HepG2 (cell line): ENCODE measurements around the gene LIME1. TPM values are rescaled to one million over a fixed set of nuclear protein-coding genes. Genes with fewer than 3 reads are reported as not detected.

Experiments
- AGO1 ChIP-seq: fragments of 200-400 bp; formaldehyde crosslinking; IDR thresholded peaks from 2 replicates; pipeline ENCODE4 v1.6.1; 2017; ENCODE audit warnings: mild to moderate bottlenecking, low read depth, low read length, moderate library complexity; ENCODE audit not compliant: poor library complexity, severe bottlenecking
- ATM ChIP-seq: fragments of 450-650 bp; IDR thresholded peaks from 2 replicates; pipeline ENCODE4 v1.7.1; 2017; ENCODE audit warnings: mild to moderate bottlenecking, borderline replicate concordance
- FOXK2 ChIP-seq: fragments of 450-650 bp; IDR thresholded peaks from 2 replicates; pipeline ENCODE4 v1.6.1; 2016
- SKI ChIP-seq: fragments of 450-650 bp; IDR thresholded peaks from one replicate; pipeline ENCODE4 v1.6.1; 2018; ENCODE audit warnings: mild to moderate bottlenecking; ENCODE audit not compliant: partially characterized antibody
- TARDBP ChIP-seq: sonication (generic); formaldehyde crosslinking; IDR thresholded peaks from 2 replicates; pipeline ENCODE4 v1.8.0; 2022; ENCODE audit warnings: mild to moderate bottlenecking, missing genetic modification reagents
- TBX2 ChIP-seq: sonication (generic); formaldehyde crosslinking; IDR thresholded peaks from 2 replicates; pipeline ENCODE4 v1.5.0; 2020; ENCODE audit warnings: missing genetic modification reagents, mild to moderate bottlenecking, borderline replicate concordance
- TFAP4 ChIP-seq: sonication (generic); IDR thresholded peaks from 2 replicates; pipeline ENCODE4 v1.6.1; 2016; ENCODE audit warnings: low read depth, borderline replicate concordance
- ZMAT5 ChIP-seq: sonication (generic); formaldehyde crosslinking; IDR thresholded peaks from 2 replicates; pipeline ENCODE4 v1.5.0; 2020; ENCODE audit warnings: mild to moderate bottlenecking, low read depth, missing genetic modification reagents, borderline replicate concordance
- ZNF350 ChIP-seq: sonication (generic); formaldehyde crosslinking; IDR thresholded peaks from 2 replicates; pipeline ENCODE4 v1.4.0; 2020; ENCODE audit warnings: mild to moderate bottlenecking, low read depth, missing genetic modification reagents, borderline replicate concordance
- ZNF431 ChIP-seq: sonication (generic); formaldehyde crosslinking; IDR thresholded peaks from 2 replicates; pipeline ENCODE4 v1.9.0; 2022; ENCODE audit warnings: missing genetic modification reagents, low read depth, mild to moderate bottlenecking, borderline replicate concordance
- ZNF589 ChIP-seq: sonication (generic); formaldehyde crosslinking; conservative IDR thresholded peaks from 2 replicates; pipeline ENCODE4 v1.8.0; 2022; ENCODE audit warnings: mild to moderate bottlenecking, moderate library complexity, missing genetic modification reagents
- ZNF619 ChIP-seq: sonication (generic); formaldehyde crosslinking; IDR thresholded peaks from 2 replicates; pipeline ENCODE4 v1.4.0; 2020; ENCODE audit warnings: mild to moderate bottlenecking, missing genetic modification reagents
- ZNF780A ChIP-seq: sonication (generic); formaldehyde crosslinking; IDR thresholded peaks from 2 replicates; pipeline ENCODE4 v1.8.0; 2022; ENCODE audit warnings: mild to moderate bottlenecking, missing genetic modification reagents, moderate library complexity
- ZNF841 ChIP-seq: sonication (generic); formaldehyde crosslinking; IDR thresholded peaks from 2 replicates; pipeline ENCODE4 v1.8.1; 2023; ENCODE audit warnings: missing genetic modification reagents, borderline replicate concordance
- ZUFSP ChIP-seq: sonication (generic); formaldehyde crosslinking; IDR thresholded peaks from 2 replicates; pipeline ENCODE4 v1.9.0; 2021; ENCODE audit warnings: missing genetic modification reagents, mild to moderate bottlenecking, borderline replicate concordance
- polyA plus RNA-seq, 8 experiments: library from polyadenylated mRNA; depleted of rRNA in 3 of 8; stranded (reverse) in 7 of 8; unstranded in 1 of 8; fragments of >200 nt; fragmentation: Illumina TruSeq in 4 of 8; extraction: Trizol in 4 of 8; gene quantifications; 2 replicates each; pipeline versions ENCODE4 v1.2.1 to v1.2.3, GENCODE V29; 2011 to 2016; ENCODE audit warnings: low read depth in 4 of 8, missing spikeins in 1 of 8, mixed read lengths in 1 of 8; ENCODE audit not compliant: insufficient read depth in 1 of 8
- total RNA-seq, 5 experiments: library from RNA; depleted of rRNA; stranded (reverse); fragments of >200 nt; fragmentation: Illumina TruSeq; extraction: Trizol; gene quantifications; 2 replicates each; pipeline ENCODE4 v1.2.3, GENCODE V29; 2016; ENCODE audit warnings: low read depth in 1 of 5
- TF ChIP-seq, protein P1 (sequence below): sonication (generic); formaldehyde crosslinking; IDR thresholded peaks from 2 replicates; pipeline ENCODE4 v1.4.0; 2020; ENCODE audit warnings: mild to moderate bottlenecking, missing genetic modification reagents

LIME1 gene
- total and polyA plus RNA-seq, 2 of the 13 experiments (the other 11 are each of a cell fraction or from before 2014, with no cell fraction given) = 13.0 to 61.5 TPM

DNA sequence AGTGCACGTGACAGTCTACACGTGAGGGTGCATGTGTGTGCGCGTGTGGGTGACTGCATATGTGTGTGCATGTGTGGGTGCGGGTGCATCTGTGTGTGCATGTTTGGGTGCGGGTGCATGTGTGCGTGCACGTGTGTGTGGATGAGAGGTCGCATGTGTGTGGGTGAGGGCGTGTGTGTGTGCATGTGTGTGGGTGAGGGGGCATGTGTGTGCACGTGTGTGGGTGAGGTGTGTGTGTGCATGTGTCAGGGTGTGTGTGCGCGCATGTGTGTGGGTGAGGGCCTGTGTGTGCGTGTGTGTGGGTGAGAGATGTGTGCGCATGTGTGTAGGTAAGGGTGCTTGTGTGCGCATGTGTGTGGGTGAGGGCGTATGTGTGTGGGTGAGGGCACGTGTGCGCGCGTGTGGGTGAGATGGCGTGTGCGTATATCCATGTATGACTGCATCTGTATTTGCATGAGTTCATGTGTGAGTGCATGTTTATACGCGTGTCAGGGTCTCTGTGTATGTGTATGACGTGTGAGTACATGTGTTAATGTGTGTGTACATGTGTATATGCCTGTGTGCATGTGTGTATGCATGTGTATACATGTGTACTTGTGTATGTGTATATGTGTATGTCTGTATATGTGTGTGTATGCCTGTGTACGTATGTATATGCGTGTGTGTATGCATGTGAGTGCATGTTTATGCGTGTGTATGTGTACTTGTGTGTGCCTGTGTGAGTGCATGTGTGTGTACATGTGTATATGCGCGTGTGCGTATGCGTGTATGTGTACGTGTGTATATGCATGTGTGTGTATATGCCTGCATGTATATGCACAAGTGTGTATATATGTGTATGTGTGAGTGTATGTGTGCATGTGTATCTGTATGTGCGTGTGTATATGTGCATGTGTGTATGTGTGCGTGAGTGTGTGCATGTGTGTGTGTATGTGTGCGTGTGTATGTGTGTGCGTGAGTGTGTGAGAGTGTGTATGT lies 4.1 kb upstream of the LIME1 start (continued):
- TF ChIP-seq SKI (no peak), ZNF589 (CRISPR knock-in tag) (peak; percentile 77; the same call in 1 of the 2 replicates), ZUFSP (CRISPR knock-in tag) (no peak), TARDBP (CRISPR knock-in tag) (peak; percentile 47), ZNF619 (CRISPR knock-in tag) (no peak), ZNF841 (CRISPR knock-in tag) (0 out of 2 replicates have a peak, but pooled peaks have one; percentile 50), ZNF350 (CRISPR knock-in tag) (no peak), TBX2 (CRISPR knock-in tag) (no peak), TFAP4 (no peak), FOXK2 (peak; percentile 27; the same call in 1 of the 2 replicates), ZNF780A (CRISPR knock-in tag) (peak; percentile 65; the same call in 1 of the 2 replicates), AGO1 (peak; percentile 90), ZNF431 (CRISPR knock-in tag) (0 out of 2 replicates have a peak, but pooled peaks have one; percentile 16), ATM (peak; percentile 65; the same call in 1 of the 2 replicates), ZMAT5 (CRISPR knock-in tag) (no peak)
- TF ChIP-seq, protein P1, sequence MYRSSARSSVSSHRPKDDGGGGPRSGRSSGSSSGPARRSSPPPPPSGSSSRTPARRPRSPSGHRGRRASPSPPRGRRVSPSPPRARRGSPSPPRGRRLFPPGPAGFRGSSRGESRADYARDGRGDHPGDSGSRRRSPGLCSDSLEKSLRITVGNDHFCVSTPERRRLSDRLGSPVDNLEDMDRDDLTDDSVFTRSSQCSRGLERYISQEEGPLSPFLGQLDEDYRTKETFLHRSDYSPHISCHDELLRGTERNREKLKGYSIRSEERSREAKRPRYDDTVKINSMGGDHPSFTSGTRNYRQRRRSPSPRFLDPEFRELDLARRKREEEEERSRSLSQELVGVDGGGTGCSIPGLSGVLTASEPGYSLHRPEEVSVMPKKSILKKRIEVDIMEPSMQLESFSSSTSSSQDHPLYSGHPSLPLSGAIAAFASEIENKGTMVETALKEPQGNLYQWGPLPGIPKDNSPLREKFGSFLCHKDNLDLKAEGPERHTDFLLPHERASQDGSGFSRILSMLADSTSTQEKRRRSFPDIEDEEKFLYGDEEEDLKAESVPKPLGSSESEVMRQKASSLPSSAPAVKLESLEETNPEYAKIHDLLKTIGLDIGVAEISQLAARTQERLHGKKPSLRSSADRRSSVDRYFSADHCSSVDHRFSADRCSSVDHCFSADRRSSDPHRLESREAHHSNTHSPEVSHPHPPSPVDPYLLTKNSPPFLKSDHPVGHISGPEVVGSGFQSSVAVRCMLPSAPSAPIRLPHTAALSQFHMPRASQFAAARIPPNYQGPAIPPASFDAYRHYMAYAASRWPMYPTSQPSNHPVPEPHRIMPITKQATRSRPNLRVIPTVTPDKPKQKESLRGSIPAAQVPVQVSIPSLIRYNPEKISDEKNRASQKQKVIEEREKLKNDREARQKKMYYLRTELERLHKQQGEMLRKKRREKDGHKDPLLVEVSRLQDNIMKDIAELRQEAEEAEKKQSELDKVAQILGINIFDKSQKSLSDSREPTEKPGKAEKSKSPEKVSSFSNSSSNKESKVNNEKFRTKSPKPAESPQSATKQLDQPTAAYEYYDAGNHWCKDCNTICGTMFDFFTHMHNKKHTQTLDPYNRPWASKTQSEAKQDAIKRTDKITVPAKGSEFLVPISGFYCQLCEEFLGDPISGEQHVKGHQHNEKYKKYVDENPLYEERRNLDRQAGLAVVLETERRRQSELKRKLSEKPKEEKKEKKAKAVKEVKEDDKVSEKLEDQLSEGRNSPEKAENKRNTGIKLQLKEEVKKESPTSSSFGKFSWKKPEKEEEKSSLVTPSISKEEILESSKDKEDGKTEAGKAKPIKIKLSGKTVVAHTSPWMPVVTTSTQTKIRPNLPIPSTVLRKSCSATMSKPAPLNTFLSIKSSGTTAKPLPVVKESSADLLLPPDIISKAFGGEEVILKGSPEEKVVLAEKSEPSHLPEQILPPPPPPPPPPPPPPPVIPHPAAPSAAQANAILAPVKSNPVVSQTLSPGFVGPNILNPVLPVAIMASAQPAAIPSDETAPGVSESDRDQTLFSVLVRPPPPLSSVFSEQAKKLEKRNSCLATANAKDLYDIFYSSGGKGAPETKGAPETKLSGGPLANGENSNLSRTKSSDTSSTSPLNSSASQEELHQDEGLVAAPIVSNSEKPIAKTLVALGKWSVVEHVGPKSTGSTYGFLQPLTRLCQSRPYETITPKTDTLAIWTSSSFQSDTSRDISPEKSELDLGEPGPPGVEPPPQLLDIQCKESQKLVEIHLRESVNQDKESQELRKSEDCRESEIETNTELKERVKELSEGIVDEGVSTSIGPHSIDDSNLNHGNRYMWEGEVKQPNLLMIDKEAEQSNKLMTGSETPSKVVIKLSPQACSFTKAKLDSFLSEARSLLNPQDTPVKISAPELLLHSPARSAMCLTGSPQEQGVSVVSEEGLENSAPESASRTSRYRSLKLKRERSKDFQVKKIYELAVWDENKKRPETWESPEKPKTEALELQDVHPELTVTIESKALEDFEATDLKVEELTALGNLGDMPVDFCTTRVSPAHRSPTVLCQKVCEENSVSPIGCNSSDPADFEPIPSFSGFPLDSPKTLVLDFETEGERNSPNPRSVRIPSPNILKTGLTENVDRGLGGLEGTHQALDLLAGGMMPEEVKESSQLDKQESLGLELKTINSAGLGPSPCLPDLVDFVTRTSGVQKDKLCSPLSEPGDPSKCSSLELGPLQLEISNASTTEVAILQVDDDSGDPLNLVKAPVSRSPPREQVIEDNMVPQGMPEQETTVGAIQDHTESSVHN = peak; percentile 50; the same call in 1 of the 2 replicates
